ENCODE measurements around the gene FBXW8.

DNA sequence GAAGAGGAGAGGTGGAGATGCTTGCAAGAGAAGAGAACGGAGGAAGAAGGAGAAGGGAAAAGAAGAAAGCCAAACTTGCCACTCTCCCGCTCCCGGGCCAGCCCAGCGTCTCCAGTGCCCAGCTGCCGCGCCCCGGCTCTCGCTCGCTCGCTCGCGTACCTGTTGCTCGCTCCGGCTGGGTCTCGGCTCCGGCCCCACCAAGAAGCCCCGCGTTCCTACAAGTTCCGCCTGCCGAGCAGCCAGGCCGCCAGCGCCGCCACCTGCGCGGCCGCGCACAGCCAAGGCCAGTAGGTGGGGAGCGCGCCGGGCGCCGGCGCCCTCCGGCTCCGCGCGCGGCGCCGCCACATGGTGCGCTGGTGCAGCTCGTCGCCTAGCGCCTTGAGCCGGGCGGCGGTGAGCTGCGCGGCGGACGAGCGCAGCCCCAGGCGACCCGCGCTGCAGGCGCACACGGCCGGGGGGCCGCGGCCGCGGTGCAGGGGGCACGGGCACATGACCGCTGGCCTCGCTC is 29.9 kb upstream of the FBXW8 start:
- TF ChIP-seq SIN3A (IDR thresholded peaks at IDR 0.05; ENCODE audit: borderline replicate concordance, insufficient read depth, low read length) (no peak), TAF1 (IDR thresholded peaks at IDR 0.05; ENCODE audit: borderline replicate concordance, insufficient read depth, low read length) (no peak)
- TF ChIP-seq, protein P1, sequence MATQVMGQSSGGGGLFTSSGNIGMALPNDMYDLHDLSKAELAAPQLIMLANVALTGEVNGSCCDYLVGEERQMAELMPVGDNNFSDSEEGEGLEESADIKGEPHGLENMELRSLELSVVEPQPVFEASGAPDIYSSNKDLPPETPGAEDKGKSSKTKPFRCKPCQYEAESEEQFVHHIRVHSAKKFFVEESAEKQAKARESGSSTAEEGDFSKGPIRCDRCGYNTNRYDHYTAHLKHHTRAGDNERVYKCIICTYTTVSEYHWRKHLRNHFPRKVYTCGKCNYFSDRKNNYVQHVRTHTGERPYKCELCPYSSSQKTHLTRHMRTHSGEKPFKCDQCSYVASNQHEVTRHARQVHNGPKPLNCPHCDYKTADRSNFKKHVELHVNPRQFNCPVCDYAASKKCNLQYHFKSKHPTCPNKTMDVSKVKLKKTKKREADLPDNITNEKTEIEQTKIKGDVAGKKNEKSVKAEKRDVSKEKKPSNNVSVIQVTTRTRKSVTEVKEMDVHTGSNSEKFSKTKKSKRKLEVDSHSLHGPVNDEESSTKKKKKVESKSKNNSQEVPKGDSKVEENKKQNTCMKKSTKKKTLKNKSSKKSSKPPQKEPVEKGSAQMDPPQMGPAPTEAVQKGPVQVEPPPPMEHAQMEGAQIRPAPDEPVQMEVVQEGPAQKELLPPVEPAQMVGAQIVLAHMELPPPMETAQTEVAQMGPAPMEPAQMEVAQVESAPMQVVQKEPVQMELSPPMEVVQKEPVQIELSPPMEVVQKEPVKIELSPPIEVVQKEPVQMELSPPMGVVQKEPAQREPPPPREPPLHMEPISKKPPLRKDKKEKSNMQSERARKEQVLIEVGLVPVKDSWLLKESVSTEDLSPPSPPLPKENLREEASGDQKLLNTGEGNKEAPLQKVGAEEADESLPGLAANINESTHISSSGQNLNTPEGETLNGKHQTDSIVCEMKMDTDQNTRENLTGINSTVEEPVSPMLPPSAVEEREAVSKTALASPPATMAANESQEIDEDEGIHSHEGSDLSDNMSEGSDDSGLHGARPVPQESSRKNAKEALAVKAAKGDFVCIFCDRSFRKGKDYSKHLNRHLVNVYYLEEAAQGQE (IDR thresholded peaks at IDR 0.05; ENCODE audit: insufficient read depth in 1 of 2, low read depth in 2 of 2, low read length in 2 of 2) = no peak
